Heart right ventricle (tissue), 16 donors: ENCODE measurements around the gene ZNF385B. TPM values are rescaled to one million over a fixed set of nuclear protein-coding genes. Genes with fewer than 3 reads are reported as not detected.

Source experiments
- ATAC-seq, 8 donors: fragments of 200-7000 bp; cut with Tn5 transposase; one replicate each; pipeline ENCODE4 v1.9.1; 2020; ENCODE audit warnings: mild to moderate bottlenecking in 8 of 8, moderate library complexity in 8 of 8, moderate number of reproducible peaks in 1 of 8
- DNase-seq, 2 donors: peaks; one replicate each; pipeline ENCODE4 v3.0.0-alpha.2; 2020
- H3K27ac ChIP-seq, 10 donors: fragments of 200-600 bp; sonication (generic) in 2 of 10; one replicate each; pipeline versions ENCODE4 v1.5.0 to v1.8.0; 2020 to 2022; ENCODE audit warnings: mild to moderate bottlenecking in 3 of 10
- H3K27me3 ChIP-seq, 7 donors: fragments of 200-600 bp; one replicate each; pipeline ENCODE4 v1.8.0; 2021 to 2022; ENCODE audit warnings: mild to moderate bottlenecking in 2 of 7
- H3K36me3 ChIP-seq, 9 donors: fragments of 200-600 bp; sonication (generic) in 1 of 9; one replicate each; pipeline versions ENCODE4 v1.5.0 to v1.8.0; 2020 to 2022; ENCODE audit warnings: mild to moderate bottlenecking in 2 of 9
- H3K4me1 ChIP-seq, 9 donors: fragments of 200-600 bp; sonication (generic) in 1 of 9; one replicate each; pipeline versions ENCODE4 v1.5.0 to v1.8.0; 2020 to 2022; ENCODE audit warnings: mild to moderate bottlenecking in 4 of 9
- H3K4me3 ChIP-seq, 10 donors: fragments of 200-600 bp; sonication (generic) in 2 of 10; one replicate each; pipeline versions ENCODE4 v1.5.0 to v1.8.0; 2020 to 2022; ENCODE audit warnings: mild to moderate bottlenecking in 7 of 10, moderate library complexity in 2 of 10
- H3K9me3 ChIP-seq, 11 donors: fragments of 200-600 bp in 10 of 11; sonication (generic) in 2 of 11; one replicate each; pipeline versions ENCODE4 v1.5.0 to v1.8.0; 2013 to 2022; ENCODE audit warnings: mild to moderate bottlenecking in 2 of 11, control low read depth in 1 of 11, moderate library complexity in 1 of 11
- CTCF ChIP-seq, 9 donors: fragments of 200-600 bp; sonication (generic) in 2 of 9; IDR thresholded peaks; one replicate each; pipeline versions ENCODE4 v1.5.0 to v1.8.0; 2021 to 2022; ENCODE audit warnings: antibody characterized with exemption in 9 of 9, mild to moderate bottlenecking in 5 of 9, moderate library complexity in 1 of 9
- WGBS, 2 donors: extraction: QIAGEN DNeasy Blood & Tissue Kit; methylation state at CpG; one replicate each; pipeline ENCODE4 v1.1.7; 2013; ENCODE audit warnings: inconsistent platforms in 1 of 2; 5-methylcytosine and 5-hydroxymethylcytosine counted together
- intact Hi-C, 10 donors: fragments of 100-400 bp; cut with DNase I; formaldehyde crosslinking; loops; one replicate each; pipeline versions ENCODE4 v1.11.1 to v1.14.2; 2022
- polyA plus RNA-seq, 2 donors: library from polyadenylated mRNA; stranded (reverse); fragments of 200-250 nt; gene quantifications; one replicate each; pipeline ENCODE4 v1.2.3, GENCODE V29; 2013
- total RNA-seq, 10 donors: library from RNA; stranded (reverse); fragmentation: NEBNext Ultra II Directional in 3 of 10; extraction: Animal tissue kit (Norgen Biotek cat#: 25700) in 3 of 10; gene quantifications; one replicate each; pipeline versions ENCODE4 v1.2.1 to v1.2.4, GENCODE V29; 2021 to 2023
- donor health status: Arrhythmogenic right ventricular cardiomyopathy.
- donor health status: ischemic (EF 13 %, LVEDD 7.1; RV severe dilation, severe dysfunction).
- donor health status: healthy with polysubstance abuse.
- donor health status: DM: no; HTN: yes; CAD: no.
- donor health status: DM: no; HTN: no; CAD: no.
- donor health status: ischemic (EF 25% LVEDD 6.9; RV normal size, moderate dysfunction).
- donor health status: ischemic (EF 25% LVEDD 5.7; RV mildly dilated, moderate dysfunction).
- donor health status: healthy.
- donor health status: DM: yes; HTN: yes; CAD: no.
- donor health status: Ischemic cardiomyopathy.
- donor health status: ischemic (EF 35%, LVEDD 5.7; RV mildly dilated, moderate dysfunction).
- donor health status: nonischemic (EF 11% LVEDD 7.7; RV severe dilation, severe dysfunction).
- donor health status: DM: yes; HTN: yes; CAD: no.
- donor health status: PGD.
- donor health status: ischemic (EF 29% LVEDD 5.4; RV normal size, mild dysfunction).
- donor health status: nonischemic (EF 23%, LVEDD 6.1; RV moderate dilation, normal function).

ZNF385B gene
- total and polyA plus RNA-seq, 12 donors = 0.19 to 19.7 (median 1.7) TPM

DNA sequence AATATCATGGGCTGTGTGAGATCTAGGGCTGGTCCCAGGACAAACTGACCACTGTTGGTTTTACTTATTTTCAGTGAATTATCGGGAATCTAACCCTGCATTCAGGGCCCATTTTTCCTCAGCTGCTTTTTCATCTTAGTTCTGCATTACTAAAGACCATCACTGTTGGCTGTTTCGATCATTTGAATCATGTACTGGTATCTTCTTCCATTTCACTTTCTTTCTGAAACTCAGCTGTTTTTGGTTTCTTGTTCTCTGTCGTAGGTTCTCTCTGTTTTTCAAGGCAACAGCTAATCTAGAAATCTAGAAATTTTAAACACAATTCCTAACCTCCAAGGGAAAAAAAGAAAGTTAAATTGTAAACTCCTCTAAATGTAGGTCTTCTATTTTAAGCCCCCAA, 436.8 kb downstream of the ZNF385B start:
- Histone ChIP-seq H3K36me3 (no peaks in the 10 kb centered on the region), H3K4me3 (no peak overlapping the region), H3K27ac (no peak overlapping the region), H3K27me3 (peaks cover 0 to 23% (median 9%) of the 10 kb centered on the region in 7 donors), H3K4me1 (peaks cover 0 to 8% (median 0%) of the 10 kb centered on the region in 9 donors), H3K9me3 (no peaks in the 10 kb centered on the region)
- no peak for ATAC-seq
- DNase-seq = no peak
- WGBS, 2 donors = 90 to 95% methylated on average over 3 of the region's 3 CpGs
- no peak for TF ChIP-seq CTCF (IDR thresholded peaks at IDR 0.05)
- intact Hi-C loops = loop anchor here in 3 of 10 donors (2.0 to 10.0 kb wide), 4 partner anchors 190 to 326 kb away; no protein-coding TSS in a partner anchor

DNA sequence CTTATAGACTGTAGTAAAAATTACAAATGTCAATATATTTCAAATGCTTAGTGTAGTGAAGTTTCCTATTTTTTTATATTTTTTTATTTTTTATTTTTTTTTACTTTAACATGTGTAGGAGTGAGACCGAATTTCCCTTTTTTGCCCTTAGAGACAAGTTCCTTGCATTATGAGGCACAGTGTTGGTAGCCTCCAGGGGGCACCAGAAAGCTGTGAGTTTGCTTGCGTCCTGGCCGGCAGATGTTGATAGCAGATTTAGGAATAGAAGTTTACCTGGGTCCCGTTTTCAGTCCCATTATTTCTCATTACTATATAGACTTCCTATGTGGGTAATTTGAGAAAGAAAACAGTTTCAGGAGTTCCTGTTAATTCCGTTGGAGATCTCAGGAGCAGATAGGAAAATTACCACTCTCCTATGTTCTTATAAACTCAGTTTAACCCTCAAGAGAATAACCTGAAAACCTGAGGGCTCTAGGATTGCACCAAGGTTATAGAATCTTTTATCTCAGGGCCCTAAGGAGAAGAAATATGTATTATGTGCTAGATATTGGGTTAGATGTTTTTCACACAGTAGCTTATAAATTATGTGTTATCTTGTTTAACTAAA, 439.3 kb downstream of the ZNF385B start:
- ATAC-seq = peak in 5 of 8 donors; percentile 46 to 69 (median 61)
- no peaks in the 10 kb centered on the region for H3K4me1 ChIP-seq
- H3K9me3 ChIP-seq = no peaks in the 10 kb centered on the region
- 5 to 8% methylated on average over 5 of the region's 5 CpGs for WGBS, 2 donors
- no peaks in the 10 kb centered on the region for H3K36me3 ChIP-seq
- peak; percentile 36 to 81 (median 70) for TF ChIP-seq CTCF (IDR thresholded peaks at IDR 0.05)
- H3K4me3 ChIP-seq = no peak overlapping the region
- DNase-seq = peak; percentile 44 to 54
- intact Hi-C loops = loop anchor here in 9 of 10 donors (2.0 to 10.0 kb wide), 4 partner anchors 193 to 329 kb away; no protein-coding TSS in a partner anchor
- H3K27ac ChIP-seq = no peak overlapping the region
- peaks cover 0 to 17% (median 0%) of the 10 kb centered on the region in 7 donors for H3K27me3 ChIP-seq

DNA sequence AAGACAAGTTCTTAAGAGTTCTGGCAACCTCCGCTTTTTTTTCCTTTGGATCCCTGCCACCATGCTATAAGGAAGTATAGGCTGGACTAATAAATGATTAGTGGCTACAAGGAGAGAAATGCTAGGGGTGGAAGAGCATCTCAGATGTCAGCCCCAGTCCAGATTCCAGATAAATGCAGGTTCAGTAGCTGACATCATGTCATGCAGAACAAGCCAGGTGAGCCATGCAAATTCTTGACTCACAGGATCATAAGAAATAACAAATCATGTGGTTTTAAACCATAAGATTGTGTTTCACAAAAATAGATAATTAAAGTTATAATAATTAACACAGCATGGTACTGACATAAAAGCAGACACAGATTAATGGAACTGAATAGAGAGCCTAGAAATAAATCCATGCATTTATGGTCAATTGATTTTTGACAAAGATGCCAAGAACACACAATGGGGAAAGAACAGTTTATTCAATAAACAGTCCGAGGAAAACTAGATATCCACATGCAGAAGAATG, 443.9 kb downstream of the ZNF385B start:
- no peak for DNase-seq
- Histone ChIP-seq H3K4me1 (no peaks in the 10 kb centered on the region), H3K27ac (no peak overlapping the region), H3K36me3 (no peaks in the 10 kb centered on the region), H3K9me3 (peaks cover 0 to 5% (median 0%) of the 10 kb centered on the region in 11 donors), H3K4me3 (no peak overlapping the region), H3K27me3 (no peaks in the 10 kb centered on the region)
- 29 to 50% methylated on average over 2 of the region's 2 CpGs for WGBS, 2 donors
- ATAC-seq = no peak
- intact Hi-C loops = loop anchor here in 4 of 10 donors (10.0 kb wide), 2 partner anchors 193 to 203 kb away; no protein-coding TSS in a partner anchor
- no peak for TF ChIP-seq CTCF (IDR thresholded peaks at IDR 0.05)

GRCh38 chr2:179412112-179412511, 449.3 kb downstream of the ZNF385B start:
- 86 to 94% methylated on average over 3 of the region's 3 CpGs for WGBS, 2 donors
- H3K27ac ChIP-seq = no peak overlapping the region
- H3K36me3 ChIP-seq = no peaks in the 10 kb centered on the region
- ATAC-seq = no peak
- H3K27me3 ChIP-seq = peaks cover 0 to 14% (median 6%) of the 10 kb centered on the region in 7 donors
- no peak for TF ChIP-seq CTCF (IDR thresholded peaks at IDR 0.05)
- no peaks in the 10 kb centered on the region for H3K4me1 ChIP-seq
- no peak for DNase-seq
- intact Hi-C loops = loop anchor here in 4 of 10 donors (10.0 kb wide), 2 partner anchors 187 to 197 kb away; no protein-coding TSS in a partner anchor
- no peak overlapping the region for H3K4me3 ChIP-seq
- H3K9me3 ChIP-seq = peaks cover 0 to 5% (median 0%) of the 10 kb centered on the region in 11 donors
